Right lobe of liver (tissue), 4 donors: Measurements from ENCODE around the gene SLC48A1.
"Not testable (repeated sequence)": the region's sequence is repeated elsewhere in the genome, so short reads cannot be mapped to it uniquely, and the experiment has no call there.

ENCODE experiments used
- CTCF ChIP-seq, 4 donors: fragments of 200-600 bp in 3 of 4; fragments of 450-650 bp in 1 of 4; IDR thresholded peaks; one replicate each; pipeline versions ENCODE4 v1.5.1 to v1.8.0; 2016 to 2022; ENCODE audit warnings: antibody characterized with exemption in 4 of 4, mild to moderate bottlenecking in 2 of 4
- POLR2A ChIP-seq: fragments of 450-650 bp; IDR thresholded peaks from one replicate; pipeline ENCODE4 v1.6.1; 2017; ENCODE audit warnings: antibody characterized with exemption, mild to moderate bottlenecking
- donor health status: DM: no; HTN: no; CAD: no.
- donor health status: DM: no; HTN: no; CAD: no.
- donor health status: DM: no; HTN: yes; CAD: no.

GRCh38 chr12:47809518-47809917 is 36.5 kb downstream of the SLC48A1 start:
- TF ChIP-seq CTCF (IDR thresholded peaks at IDR 0.05); POLR2A: not testable (repeated sequence)
